ENCODE measurements around the gene SHCBP1. TPM values are rescaled to one million over a fixed set of nuclear protein-coding genes. Genes with fewer than 3 reads are reported as not detected.
A peak's percentile ranks its signal among the peaks of the same experiment; 100 is the strongest.

SHCBP1 gene
- total RNA-seq, 1 experiment from 2014 or later: 22.2 TPM

DNA sequence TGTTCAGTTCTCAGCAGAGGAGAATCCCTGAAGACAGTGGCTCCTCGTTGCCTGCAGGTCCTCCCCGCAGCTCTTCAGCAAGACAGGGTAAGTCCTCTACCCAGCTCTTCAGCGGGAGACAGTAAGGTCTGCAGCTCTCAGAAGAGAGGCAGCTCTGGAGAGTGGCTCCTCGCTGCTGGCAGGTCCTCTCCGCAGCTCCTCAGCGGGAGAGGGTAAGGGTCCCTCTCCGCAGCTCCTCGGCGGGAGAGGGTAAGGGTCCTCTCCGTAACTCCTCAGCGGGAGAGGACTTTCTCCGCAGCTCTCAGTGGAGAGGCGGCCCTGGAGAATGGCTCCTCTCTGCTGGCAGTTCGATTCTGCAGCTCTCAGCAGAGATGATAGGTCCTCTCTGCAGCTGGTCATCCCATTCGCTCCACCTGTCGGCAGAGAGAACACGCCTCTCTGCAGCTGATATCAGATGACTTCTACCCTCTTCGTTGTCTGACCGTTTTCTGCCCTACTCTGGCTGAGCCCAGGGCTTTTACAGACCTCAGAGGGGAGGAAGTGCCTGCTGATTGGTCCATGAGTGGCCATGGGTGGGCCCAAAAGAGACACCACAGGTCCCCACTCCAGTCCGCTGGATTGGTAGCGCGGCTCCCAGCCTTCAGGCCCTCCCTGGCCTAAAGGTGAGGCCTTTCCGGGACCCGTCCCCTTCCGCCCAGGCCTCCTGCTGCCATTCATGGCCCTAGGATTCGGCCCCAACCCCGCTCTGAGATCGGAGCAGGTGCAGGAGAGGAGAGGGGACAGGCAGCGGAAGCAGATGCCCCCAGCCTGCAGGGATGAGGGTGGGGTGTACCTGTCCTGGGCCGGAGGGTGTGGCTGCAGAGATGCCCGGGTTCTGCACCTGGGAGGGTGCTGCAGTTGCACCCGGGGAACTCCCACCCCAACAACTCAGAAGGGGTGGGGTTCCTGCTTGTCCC lies 11.9 kb upstream of the SHCBP1 start:
- no peak for TF ChIP-seq SIN3A (IDR thresholded peaks at IDR 0.05; ENCODE audit: borderline replicate concordance, insufficient read depth, low read depth, low read length)
- TF ChIP-seq, protein P1, sequence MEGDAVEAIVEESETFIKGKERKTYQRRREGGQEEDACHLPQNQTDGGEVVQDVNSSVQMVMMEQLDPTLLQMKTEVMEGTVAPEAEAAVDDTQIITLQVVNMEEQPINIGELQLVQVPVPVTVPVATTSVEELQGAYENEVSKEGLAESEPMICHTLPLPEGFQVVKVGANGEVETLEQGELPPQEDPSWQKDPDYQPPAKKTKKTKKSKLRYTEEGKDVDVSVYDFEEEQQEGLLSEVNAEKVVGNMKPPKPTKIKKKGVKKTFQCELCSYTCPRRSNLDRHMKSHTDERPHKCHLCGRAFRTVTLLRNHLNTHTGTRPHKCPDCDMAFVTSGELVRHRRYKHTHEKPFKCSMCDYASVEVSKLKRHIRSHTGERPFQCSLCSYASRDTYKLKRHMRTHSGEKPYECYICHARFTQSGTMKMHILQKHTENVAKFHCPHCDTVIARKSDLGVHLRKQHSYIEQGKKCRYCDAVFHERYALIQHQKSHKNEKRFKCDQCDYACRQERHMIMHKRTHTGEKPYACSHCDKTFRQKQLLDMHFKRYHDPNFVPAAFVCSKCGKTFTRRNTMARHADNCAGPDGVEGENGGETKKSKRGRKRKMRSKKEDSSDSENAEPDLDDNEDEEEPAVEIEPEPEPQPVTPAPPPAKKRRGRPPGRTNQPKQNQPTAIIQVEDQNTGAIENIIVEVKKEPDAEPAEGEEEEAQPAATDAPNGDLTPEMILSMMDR (IDR thresholded peaks at IDR 0.05): no peak
- TF ChIP-seq, protein P2, sequence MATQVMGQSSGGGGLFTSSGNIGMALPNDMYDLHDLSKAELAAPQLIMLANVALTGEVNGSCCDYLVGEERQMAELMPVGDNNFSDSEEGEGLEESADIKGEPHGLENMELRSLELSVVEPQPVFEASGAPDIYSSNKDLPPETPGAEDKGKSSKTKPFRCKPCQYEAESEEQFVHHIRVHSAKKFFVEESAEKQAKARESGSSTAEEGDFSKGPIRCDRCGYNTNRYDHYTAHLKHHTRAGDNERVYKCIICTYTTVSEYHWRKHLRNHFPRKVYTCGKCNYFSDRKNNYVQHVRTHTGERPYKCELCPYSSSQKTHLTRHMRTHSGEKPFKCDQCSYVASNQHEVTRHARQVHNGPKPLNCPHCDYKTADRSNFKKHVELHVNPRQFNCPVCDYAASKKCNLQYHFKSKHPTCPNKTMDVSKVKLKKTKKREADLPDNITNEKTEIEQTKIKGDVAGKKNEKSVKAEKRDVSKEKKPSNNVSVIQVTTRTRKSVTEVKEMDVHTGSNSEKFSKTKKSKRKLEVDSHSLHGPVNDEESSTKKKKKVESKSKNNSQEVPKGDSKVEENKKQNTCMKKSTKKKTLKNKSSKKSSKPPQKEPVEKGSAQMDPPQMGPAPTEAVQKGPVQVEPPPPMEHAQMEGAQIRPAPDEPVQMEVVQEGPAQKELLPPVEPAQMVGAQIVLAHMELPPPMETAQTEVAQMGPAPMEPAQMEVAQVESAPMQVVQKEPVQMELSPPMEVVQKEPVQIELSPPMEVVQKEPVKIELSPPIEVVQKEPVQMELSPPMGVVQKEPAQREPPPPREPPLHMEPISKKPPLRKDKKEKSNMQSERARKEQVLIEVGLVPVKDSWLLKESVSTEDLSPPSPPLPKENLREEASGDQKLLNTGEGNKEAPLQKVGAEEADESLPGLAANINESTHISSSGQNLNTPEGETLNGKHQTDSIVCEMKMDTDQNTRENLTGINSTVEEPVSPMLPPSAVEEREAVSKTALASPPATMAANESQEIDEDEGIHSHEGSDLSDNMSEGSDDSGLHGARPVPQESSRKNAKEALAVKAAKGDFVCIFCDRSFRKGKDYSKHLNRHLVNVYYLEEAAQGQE (IDR thresholded peaks at IDR 0.05; ENCODE audit: insufficient read depth in 1 of 2, low read depth in 2 of 2, low read length in 1 of 2): no peak
- TF ChIP-seq TCF7L2 (IDR thresholded peaks at IDR 0.05; ENCODE audit: low read depth, low read length): no peak
- TF ChIP-seq POLR2AphosphoS5 (IDR thresholded peaks at IDR 0.05; ENCODE audit: low read depth, low read length): no peak
- CTCF ChIA-PET: no interaction called here
- H3K4me1 ChIP-seq (ENCODE audit: control insufficient read depth, insufficient read depth, low read length): no peaks in the 10 kb centered on the region
- ATAC-seq (no peak), DNase-seq (ENCODE audit: low read depth, low spot score) (no peak)
- H3K9me3 ChIP-seq (ENCODE audit: control insufficient read depth, insufficient read depth, low read depth, low read length): no peaks in the 10 kb centered on the region
- intact Hi-C loops (cut with micrococcal nuclease; ENCODE audit: unreplicated experiment) (no loop called here), in situ Hi-C loops (cut with HindIII; ENCODE audit: low pct_unique_long_range_greater_than_20kb, low sequenced_read_pairs) (no loop called here)
- POLR2A ChIA-PET: no interaction called here
- H3K36me3 ChIP-seq (ENCODE audit: control insufficient read depth, insufficient read depth, low read length): no peaks in the 10 kb centered on the region
- no peak overlapping the region for H3K27ac ChIP-seq (ENCODE audit: low read length)
- H3K27me3 ChIP-seq (ENCODE audit: control insufficient read depth, insufficient read depth, low read length): no peaks in the 10 kb centered on the region
- H3K4me3 ChIP-seq (ENCODE audit: low read depth in 2 of 2, low read length in 2 of 2): no peak overlapping the region
- BruUV-seq (replicated peaks): no TSS peak

DNA sequence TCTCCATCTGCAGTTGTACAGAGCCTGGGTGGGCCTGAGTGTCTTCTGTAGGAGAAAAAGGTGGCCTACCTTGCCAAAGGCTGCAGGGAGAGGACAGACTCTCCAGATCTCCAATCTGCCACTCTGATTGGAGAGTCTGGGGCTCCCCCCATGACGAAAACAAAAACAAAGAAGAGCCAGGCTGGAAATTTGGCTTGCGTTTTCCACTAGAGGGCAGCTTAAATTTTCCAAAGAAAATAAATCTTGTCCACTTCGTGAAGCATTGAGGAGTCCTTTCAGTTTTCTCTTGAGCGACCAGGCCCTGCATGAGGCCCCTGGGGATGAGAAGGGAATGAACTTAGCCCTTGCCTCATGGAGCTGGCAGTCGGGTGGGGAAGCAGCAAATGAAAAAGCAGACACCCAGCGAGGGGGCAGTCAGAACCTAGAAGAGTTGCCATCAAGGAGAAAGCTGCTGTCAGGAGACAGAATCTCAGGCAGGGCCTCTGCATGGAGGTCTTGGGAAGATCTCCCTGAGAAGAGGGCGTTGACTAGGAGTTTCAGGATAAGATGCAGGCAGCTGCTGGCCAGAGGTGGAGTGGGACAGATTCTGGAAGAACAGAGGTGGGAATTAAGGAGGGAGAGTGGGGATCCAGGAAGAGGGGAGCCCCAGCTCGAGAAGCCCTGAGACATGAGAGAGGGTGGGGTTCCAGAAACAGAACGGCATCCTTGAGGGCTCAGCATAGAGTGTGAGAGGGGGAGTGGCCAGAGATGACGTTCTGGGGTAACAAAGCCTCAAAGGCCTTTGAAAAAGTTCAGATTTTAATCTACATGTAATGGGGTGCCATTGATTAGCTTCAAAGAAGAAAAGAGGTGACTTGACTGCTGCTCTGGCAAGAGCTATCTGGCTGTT lies 8.4 kb upstream of the SHCBP1 start:
- ATAC-seq (peak; percentile 62), DNase-seq (ENCODE audit: low read depth, low spot score) (no peak)
- Histone ChIP-seq H3K4me3 (ENCODE audit: low read depth in 2 of 2, low read length in 2 of 2) (peak overlapping the region in 1 of 2 experiments; percentile 29; a peak in 2 of 4 replicates), H3K27me3 (ENCODE audit: control insufficient read depth, insufficient read depth, low read length) (no peaks in the 10 kb centered on the region), H3K27ac (ENCODE audit: low read length) (no peak overlapping the region), H3K4me1 (ENCODE audit: control insufficient read depth, insufficient read depth, low read length) (no peaks in the 10 kb centered on the region), H3K9me3 (ENCODE audit: control insufficient read depth, insufficient read depth, low read depth, low read length) (no peaks in the 10 kb centered on the region), H3K36me3 (ENCODE audit: control insufficient read depth, insufficient read depth, low read length) (no peaks in the 10 kb centered on the region)
- ChIA-PET POLR2A (interaction anchor here (0.8 kb wide), 1 partner anchor 35 kb away, joined by 4 read pairs; no protein-coding TSS in a partner anchor), CTCF (interaction anchor here (0.6 kb wide), 1 partner anchor 153 kb away, joined by 4 read pairs; no protein-coding TSS in a partner anchor)
- no TSS peak for BruUV-seq (replicated peaks)
- in situ Hi-C loops (cut with HindIII; ENCODE audit: low pct_unique_long_range_greater_than_20kb, low sequenced_read_pairs): no loop called here
- intact Hi-C loops (cut with micrococcal nuclease; ENCODE audit: unreplicated experiment): no loop called here
- TF ChIP-seq POLR2AphosphoS5 (IDR thresholded peaks at IDR 0.05; ENCODE audit: low read depth, low read length): no peak
- TF ChIP-seq, protein P2 (IDR thresholded peaks at IDR 0.05; ENCODE audit: insufficient read depth in 1 of 2, low read depth in 2 of 2, low read length in 1 of 2): no peak
- TF ChIP-seq, protein P1 (IDR thresholded peaks at IDR 0.05): peak; percentile 69
- no peak for TF ChIP-seq TCF7L2 (IDR thresholded peaks at IDR 0.05; ENCODE audit: low read depth, low read length)

All from Panc1 (cell line).